Nephron progenitor cell (in vitro differentiated cells): Measurements from ENCODE around the gene GLOD5.

Experiments used
- DNase-seq: peaks from one replicate; pipeline ENCODE4 v3.0.0; 2021
- H3K27ac Mint-ChIP-seq: 2 replicates; pipeline ENCODE4 v1.8.0; 2021; ENCODE audit warnings: mild to moderate bottlenecking, moderate library complexity, mixed read lengths
- H3K27me3 Mint-ChIP-seq: 2 replicates; pipeline ENCODE4 v1.8.0; 2021; ENCODE audit warnings: mild to moderate bottlenecking, low read depth, mixed read lengths; ENCODE audit not compliant: poor library complexity
- H3K36me3 Mint-ChIP-seq: 2 replicates; pipeline ENCODE4 v1.8.0; 2021; ENCODE audit warnings: low read depth, mixed read lengths
- H3K4me1 Mint-ChIP-seq: 2 replicates; pipeline ENCODE4 v1.8.0; 2021; ENCODE audit warnings: mixed read lengths
- H3K4me3 Mint-ChIP-seq: 2 replicates; pipeline ENCODE4 v1.8.0; 2021; ENCODE audit warnings: mild to moderate bottlenecking, moderate library complexity, mixed read lengths
- H3K9me3 Mint-ChIP-seq: 2 replicates; pipeline ENCODE4 v1.8.0; 2021; ENCODE audit warnings: mild to moderate bottlenecking, moderate library complexity, mixed read lengths
- TF ChIP-seq, protein P1 (sequence below): fragments of 200-600 bp; sonication (generic); IDR thresholded peaks from 2 replicates; pipeline ENCODE4 v1.5.0; 2021; ENCODE audit warnings: antibody characterized with exemption

Gene GLOD5

DNA sequence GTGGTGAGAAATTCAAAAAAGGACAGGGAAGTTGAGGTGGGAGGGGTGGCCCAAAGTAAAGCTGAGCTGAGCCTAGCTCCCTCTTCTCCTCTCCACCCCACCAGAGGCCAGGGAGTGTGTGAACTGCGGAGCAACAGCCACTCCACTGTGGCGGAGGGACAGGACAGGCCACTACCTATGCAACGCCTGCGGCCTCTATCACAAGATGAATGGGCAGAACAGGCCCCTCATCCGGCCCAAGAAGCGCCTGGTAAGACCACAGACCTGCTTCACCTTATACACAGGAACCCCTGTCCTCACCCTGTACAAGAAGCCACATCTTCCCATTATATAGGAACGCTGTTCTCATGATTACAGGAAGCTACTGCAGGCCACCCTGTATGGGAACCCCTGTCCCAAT lies 30.7 kb downstream of the GLOD5 start:
- peaks cover 22% of the 10 kb centered on the region for H3K27me3 Mint-ChIP-seq
- peaks cover 57% of the 10 kb centered on the region for H3K9me3 Mint-ChIP-seq

DNA sequence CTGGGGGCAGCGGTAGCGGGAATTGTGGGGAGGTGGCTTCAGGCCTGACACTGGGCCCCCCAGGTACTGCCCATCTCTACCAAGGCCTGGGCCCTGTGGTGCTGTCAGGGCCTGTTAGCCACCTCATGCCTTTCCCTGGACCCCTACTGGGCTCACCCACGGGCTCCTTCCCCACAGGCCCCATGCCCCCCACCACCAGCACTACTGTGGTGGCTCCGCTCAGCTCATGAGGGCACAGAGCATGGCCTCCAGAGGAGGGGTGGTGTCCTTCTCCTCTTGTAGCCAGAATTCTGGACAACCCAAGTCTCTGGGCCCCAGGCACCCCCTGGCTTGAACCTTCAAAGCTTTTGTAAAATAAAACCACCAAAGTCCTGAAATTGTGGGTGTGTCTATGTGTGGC lies 32.4 kb downstream of the GLOD5 start:
- TF ChIP-seq, protein P1, sequence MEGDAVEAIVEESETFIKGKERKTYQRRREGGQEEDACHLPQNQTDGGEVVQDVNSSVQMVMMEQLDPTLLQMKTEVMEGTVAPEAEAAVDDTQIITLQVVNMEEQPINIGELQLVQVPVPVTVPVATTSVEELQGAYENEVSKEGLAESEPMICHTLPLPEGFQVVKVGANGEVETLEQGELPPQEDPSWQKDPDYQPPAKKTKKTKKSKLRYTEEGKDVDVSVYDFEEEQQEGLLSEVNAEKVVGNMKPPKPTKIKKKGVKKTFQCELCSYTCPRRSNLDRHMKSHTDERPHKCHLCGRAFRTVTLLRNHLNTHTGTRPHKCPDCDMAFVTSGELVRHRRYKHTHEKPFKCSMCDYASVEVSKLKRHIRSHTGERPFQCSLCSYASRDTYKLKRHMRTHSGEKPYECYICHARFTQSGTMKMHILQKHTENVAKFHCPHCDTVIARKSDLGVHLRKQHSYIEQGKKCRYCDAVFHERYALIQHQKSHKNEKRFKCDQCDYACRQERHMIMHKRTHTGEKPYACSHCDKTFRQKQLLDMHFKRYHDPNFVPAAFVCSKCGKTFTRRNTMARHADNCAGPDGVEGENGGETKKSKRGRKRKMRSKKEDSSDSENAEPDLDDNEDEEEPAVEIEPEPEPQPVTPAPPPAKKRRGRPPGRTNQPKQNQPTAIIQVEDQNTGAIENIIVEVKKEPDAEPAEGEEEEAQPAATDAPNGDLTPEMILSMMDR = no peak
- Mint-ChIP-seq H3K9me3 (peaks cover 50% of the 10 kb centered on the region), H3K36me3 (no peaks in the 10 kb centered on the region), H3K4me3 (no peak overlapping the region), H3K27ac (no peak overlapping the region), H3K4me1 (peaks cover 8% of the 10 kb centered on the region), H3K27me3 (peaks cover 14% of the 10 kb centered on the region)
- DNase-seq = no peak

More for the DNA sequence above, 30.7 kb downstream of the GLOD5 start:
- H3K36me3 Mint-ChIP-seq = no peaks in the 10 kb centered on the region
- H3K27ac Mint-ChIP-seq = no peak overlapping the region
- no peak overlapping the region for H3K4me3 Mint-ChIP-seq
- TF ChIP-seq, protein P1 = no peak
- DNase-seq = no peak
- peaks cover 8% of the 10 kb centered on the region for H3K4me1 Mint-ChIP-seq

DNA sequence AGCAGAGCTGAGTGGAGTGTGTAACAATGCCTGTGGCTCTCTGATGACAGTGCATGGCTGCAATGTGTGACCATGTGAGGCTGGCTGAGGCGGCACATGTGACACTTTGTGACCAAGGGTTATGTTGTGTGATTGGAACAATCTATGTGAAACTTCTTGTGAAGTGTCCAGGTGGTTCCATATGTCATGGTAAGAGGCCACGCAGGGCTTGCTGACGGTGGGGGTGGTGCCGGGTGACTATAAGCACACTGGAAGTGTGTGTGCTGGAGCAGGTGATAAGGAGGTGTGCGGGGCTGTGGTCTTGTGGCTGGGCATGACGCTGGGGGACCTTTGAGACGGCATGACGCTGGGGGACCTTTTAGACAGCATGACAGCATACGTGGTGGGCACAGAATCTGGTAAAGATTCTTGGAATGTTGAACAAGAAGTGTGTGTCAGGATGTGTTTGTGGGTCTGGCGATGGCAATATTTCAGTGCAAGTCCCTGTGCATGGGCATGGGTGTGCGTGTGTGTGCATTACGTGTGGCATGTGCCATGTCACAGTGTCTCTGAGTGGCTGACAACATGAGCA lies 32.9 kb downstream of the GLOD5 start:
- H3K9me3 Mint-ChIP-seq = peaks cover 46% of the 10 kb centered on the region
- TF ChIP-seq, protein P1 = no peak
- H3K4me3 Mint-ChIP-seq = no peak overlapping the region
- H3K27me3 Mint-ChIP-seq = peaks cover 12% of the 10 kb centered on the region
- H3K36me3 Mint-ChIP-seq = no peaks in the 10 kb centered on the region
- DNase-seq = no peak
- H3K4me1 Mint-ChIP-seq = peaks cover 8% of the 10 kb centered on the region
- H3K27ac Mint-ChIP-seq = no peak overlapping the region

DNA sequence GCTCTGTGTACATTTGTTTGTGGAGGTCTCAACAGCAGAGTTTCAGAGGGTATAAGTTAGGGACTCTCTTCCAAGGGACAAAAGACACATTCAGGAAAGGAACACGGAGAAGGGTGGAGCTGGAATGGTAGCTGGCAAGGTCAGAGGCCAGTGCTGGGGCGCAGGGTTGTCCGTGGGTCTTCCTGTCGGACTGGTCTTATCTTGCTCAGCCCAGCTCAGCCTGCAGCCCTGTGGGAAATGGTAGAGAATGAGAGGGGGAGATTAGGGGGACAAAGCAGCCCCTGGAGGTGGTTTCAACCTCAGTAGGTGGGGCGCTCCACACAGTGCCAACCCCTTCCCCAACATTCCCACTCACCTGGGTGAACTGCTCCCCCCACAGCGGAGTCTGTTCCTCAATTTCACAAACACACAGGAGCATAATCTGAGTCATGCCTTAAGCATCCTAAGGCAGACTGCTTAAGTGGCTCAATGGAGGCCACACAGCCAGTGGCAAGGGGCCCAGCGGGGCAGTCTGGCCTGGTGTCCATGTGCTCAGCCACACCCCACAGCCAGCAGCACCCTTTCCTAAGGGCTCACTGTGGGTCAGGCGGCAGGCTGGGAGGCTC lies 33.5 kb downstream of the GLOD5 start:
- peaks cover 42% of the 10 kb centered on the region for H3K9me3 Mint-ChIP-seq
- no peak for DNase-seq
- H3K4me1 Mint-ChIP-seq = peaks cover 9% of the 10 kb centered on the region
- no peak overlapping the region for H3K4me3 Mint-ChIP-seq
- H3K27me3 Mint-ChIP-seq = peaks cover 7% of the 10 kb centered on the region
- TF ChIP-seq, protein P1 = no peak
- no peak overlapping the region for H3K27ac Mint-ChIP-seq
- no peaks in the 10 kb centered on the region for H3K36me3 Mint-ChIP-seq

DNA sequence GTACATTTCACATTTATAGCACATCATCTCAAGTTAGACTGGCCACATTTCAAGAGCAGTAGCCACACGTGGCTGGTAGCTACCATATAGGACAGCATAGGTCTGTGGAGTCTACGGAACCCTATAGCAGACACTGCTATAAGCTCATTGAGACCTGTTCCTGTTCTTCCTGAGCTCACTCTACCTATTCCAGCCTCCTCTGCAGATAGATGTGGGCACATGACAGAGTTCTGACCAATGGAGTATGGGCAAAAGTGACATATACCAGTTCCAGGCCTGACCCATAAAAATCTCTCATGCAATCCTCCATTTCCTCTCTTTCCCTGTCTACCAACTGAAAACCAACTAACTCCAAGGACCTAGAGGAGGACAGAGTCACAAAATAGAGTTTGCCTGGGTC lies 36.8 kb downstream of the GLOD5 start:
- Mint-ChIP-seq H3K4me3 (no peak overlapping the region), H3K4me1 (peaks cover 27% of the 10 kb centered on the region), H3K27me3 (peaks cover 1% of the 10 kb centered on the region), H3K27ac (no peak overlapping the region), H3K36me3 (peaks cover 8% of the 10 kb centered on the region), H3K9me3 (peaks cover 48% of the 10 kb centered on the region)
- TF ChIP-seq, protein P1 = no peak
- no peak for DNase-seq
